HG02759 (cell line): ENCODE data around the gene INPP5D.

Experiments
- ATAC-seq: cut with Tn5 transposase; IDR thresholded peaks from one replicate; pipeline ENCODE4 v1.9.1; 2021; ENCODE audit warnings: mild to moderate bottlenecking, moderate library complexity; ENCODE audit not compliant: unreplicated experiment

The INPP5D gene

DNA sequence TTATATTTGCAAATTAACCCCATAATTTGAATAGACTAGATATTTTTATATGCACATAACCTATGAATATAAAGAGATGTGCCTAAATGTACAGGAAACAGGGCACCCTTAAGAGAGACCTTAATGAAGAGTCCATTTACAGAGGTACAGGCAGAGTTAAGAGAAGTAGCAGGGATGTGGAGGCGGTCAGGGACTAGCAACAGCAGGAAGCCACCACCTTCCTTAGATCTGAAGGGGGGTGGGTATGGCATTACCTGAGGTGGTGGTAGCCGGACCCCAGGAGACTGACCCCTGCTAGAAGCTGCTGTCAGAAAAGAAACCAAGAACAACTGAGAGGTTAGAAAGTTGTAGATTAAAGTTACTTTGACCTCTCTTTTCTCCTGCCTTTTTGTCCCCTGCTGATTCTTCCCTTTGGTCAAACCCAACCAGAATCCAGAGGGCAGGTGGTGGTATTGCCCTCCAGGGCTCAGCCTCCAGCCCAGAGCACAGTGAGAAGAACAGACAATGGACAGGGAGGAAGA is 166.4 kb downstream of the INPP5D start:
- ATAC-seq: no peak

DNA sequence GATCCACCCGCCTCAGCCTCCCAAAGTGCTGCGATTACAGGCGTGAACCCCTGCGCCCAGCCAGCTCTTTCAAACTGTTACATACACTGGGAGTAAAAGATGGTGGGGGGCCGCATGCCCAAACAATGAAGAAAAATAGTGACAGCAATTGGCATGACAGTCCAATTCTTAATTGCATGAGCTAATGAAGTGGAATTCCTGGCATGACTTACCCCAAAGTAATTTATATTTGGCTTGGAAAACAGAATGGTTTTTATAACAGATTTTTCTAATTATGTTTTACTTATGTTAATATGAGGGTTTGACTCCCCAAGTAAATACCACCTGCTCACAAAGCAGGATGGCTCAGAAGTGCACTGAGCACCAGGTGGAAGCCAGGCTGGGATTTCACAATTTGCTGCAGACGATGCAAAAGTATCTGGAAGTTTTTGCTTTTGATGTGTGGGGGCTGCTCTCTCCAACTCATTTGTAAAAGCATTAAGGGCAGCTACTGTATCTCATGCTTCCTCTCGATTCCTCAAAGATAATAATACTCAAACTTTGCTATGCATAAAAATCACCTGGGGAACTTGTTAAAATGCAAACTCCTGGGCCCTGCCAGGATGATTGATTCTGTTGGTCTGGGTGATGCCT is 167.3 kb downstream of the INPP5D start:
- ATAC-seq: no peak

DNA sequence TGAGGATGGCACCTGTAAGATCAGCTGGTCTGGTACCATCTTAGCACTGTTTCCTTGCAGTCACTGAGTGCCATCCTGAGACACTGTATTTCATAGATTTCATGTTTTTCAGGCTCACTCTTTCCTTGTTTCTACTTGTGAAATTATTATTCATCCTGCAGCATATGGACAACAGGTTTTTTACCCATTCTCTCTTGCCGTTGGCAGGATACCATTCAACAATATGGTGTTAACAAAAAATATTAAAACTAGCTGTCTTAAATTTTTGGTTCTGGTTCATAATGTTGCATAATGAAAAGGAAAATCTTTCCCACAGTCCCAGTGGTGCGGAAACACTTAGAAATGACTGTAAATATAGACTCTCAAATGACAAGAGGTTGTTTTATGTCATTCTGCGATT is 168.2 kb downstream of the INPP5D start:
- no peak for ATAC-seq

DNA sequence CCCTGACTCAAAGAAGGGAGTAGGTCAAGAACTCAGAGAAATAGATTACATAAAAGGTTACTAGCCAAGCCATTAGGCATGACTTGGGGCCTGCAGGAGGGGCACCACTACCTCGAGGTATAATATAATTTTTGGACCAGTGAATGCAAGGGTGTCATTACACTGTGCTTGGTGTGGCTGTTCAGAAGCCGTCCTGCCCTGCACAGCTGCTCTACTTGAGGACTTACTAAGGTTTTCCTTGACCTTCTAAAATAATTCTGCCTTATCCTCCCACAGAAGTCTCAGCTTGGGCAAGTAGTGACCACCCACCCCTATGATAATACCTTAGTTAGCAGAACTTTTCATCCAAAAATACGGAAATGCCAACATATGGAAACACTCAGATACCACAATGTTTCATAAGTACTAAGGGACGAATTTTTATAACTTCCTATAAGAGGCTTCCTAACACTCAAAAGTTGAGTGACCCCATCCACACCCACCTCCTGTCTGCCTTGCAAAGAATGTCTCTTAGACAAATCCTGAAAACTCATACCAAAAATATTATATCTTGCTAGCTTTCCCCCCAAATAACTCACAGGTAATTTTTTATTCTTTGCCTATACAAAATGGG is 173.6 kb downstream of the INPP5D start:
- no peak for ATAC-seq

DNA sequence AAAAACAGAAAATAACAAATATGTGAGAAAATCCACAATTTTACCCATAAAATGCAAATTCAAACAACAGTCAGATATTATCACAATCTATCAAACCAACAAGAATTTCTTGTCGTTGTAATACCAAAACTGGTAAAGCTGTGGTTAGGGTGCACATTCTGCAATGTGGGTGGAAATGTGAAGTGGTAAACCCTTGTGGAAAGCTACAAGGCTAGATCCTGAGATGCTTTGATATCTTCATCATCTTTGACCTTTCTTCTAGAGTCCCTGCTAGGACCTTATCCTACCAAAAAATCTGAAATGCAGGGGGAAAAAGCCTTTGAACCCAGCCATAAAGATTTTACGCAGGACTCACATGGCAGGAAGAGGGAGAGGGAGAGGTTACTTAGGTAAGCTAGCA is 174.1 kb downstream of the INPP5D start:
- ATAC-seq: no peak

DNA sequence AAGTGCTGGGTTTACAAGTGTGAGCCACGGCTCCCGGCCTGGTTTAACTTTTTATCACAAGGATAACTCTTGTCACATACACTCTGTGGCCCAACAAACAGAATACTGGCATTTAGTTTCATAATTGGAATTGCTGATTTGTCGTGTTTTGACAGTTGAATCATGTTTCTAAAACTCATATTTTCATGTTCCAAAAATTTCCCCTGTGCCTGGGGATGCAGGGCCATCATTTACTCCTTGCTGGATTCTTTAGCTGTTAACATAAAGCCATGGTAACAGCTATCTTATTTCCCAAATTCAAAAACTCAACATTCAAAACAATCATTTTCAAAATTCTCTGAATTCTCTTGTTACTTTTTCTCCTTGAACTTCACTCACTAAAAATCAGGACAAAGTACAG is 174.9 kb downstream of the INPP5D start:
- ATAC-seq: no peak

DNA sequence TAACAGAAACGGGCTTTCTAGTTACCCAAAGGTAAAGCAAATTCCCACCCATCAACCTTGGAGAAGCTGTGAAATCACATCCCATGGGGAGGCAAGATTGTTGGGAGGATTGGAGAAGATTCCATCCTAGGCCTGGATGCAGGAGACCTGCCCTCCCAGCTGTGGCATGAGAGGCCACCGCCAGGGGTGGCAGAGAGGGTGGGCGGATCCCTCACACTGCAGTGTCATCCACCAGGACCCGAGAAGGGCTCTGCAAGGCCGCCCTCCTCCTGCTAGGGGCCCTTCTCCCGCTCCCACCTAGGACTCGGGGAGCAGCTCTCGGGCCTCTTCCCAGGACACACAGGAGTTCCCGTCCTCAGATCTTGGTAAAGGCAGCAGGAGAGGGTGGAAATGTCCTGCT is 175.8 kb downstream of the INPP5D start:
- ATAC-seq: no peak

DNA sequence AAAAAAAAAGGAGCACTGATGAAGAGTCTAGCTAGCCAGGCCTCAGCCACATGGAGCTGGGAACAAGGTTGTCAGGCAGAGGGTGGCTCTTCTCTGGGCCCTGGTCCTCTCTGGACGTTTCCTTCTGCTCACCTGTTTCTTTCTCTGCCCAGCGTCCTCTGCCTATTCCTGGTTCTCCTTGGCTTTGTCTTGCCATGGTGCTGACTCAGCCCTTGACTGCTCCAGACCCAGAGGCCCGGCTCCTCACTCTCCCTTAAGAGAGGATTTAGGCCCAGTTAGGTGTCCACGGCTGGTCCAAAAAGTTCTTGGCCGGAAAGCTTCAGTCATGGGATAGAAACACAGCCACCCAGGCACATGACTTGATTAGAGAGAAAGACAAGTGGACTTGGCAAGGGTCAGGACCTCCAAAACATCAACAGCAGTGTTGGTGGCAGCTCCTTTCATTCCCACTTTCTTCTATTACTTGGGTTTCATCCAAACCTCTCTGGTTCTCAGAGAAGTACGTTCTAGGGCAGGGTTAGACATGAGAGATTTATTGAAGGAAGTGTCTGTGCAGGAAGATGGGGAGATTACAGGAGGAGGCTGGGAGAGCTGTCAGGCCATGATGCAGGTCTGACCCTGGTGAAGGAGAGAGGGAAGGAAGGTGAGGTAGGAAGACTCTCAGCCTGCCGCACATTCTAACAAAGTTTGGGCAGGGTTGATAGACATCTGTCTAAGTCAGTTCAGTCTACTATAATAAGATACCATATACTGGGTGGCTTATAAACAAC is 176.9 kb downstream of the INPP5D start:
- ATAC-seq: no peak

DNA sequence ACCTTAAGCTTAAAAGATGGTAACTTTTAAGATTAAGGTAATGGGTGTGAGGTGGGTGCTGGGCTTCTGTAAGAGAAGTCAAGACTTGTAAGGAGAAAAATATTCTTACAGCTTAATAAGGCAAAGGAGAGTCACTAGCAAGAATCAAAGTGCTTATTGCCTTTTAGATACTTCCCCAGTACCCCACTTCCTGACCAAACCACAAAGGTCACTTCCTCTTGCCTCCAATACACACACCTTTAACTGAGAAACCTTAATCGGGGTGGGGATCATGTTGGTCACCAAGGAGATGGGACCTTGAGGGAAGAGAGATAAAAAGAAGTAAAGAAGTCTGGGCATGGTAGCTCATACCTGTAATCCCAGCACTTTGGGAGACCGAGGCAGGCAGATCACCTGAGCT is 180.8 kb downstream of the INPP5D start:
- ATAC-seq: peak; percentile 55

DNA sequence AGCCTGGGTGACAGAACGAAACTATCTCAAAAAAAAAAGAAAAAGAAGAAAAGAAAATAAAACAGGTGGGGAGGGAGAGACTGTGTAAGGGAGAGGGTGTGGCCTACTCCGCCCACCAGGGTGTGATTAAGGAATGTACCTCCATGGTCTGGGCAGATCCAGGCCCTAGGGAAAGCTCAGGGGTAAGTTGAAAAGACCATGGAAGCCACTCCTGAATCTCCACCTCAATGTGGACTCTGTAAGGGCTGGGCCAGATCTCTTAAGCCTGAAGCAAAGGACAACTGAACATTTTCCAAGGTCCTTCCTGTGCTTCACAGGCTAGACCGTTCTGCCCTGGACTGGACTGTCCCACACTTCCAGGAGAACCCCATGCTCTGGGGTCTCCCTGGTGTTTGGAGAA is 181.7 kb downstream of the INPP5D start:
- ATAC-seq: no peak

DNA sequence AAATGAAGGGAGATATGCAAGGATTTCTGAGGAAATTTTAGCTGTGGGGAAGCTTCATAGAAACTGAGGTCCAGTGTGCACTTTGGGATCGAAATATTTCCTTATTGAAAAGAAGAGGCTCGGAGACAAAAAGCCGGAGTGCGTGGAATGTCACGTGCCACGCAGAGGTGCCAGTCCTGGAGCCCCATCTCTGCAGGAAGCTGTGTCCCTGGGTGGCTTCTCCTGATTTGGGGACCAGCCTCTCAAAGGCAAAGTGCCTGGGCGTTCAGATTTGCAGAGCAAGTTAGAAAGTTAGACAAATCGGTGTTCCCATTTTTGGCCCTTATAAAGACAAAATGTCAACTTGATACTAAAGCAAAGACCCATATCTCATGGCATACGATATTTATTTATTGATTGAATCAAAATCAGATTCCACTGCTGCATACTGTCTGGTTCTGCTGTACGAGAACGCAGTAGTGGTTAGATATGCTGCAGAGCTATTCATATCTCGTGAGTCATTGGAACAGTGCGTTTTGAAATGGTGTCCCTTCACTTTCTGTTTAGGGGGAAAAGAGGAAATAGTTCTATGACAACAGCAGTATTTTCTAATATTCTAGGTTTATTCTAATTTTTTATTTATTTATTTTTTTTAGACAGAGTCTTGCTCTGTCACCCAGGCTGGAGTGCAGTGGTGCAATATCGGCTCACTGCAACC is 182.2 kb downstream of the INPP5D start:
- ATAC-seq: no peak

DNA sequence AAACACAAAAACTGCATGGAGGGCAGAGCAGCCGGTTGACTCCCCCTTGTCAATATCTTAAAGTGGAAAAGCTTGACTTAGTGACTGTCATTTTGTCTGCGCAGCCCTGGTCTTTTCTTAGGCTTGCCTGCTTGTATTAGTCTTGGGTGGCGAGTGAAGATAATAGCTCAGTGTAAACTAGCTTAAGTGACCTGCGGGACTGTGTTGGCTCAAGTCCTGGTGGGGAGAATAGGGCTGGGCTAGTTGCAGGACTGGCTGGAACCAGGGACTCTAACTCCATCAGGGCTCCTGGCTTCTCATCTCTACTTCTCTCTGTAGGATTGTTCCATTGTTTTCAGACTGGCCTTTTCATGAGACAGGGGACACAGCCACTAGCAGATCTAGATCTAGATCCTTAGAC is 183.2 kb downstream of the INPP5D start:
- no peak for ATAC-seq

DNA sequence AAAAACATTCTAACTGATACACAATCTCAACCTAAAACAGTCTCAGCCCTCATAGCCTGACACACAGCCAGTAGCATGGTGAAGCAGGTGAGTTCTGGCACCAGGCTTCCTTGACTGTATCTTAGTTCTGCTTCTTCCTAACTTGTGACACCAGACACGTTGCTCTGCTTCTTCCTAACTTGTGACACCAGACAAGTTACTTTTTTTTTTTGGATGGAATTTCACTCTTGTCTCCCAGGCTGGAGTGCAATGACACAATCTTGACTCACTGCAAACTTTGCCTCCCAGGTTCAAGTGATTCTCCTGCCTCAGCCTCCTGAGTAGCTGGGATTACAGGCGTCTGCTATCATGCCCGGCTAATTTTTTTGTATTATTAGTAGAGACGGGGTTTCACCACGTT is 184.7 kb downstream of the INPP5D start:
- no peak for ATAC-seq

DNA sequence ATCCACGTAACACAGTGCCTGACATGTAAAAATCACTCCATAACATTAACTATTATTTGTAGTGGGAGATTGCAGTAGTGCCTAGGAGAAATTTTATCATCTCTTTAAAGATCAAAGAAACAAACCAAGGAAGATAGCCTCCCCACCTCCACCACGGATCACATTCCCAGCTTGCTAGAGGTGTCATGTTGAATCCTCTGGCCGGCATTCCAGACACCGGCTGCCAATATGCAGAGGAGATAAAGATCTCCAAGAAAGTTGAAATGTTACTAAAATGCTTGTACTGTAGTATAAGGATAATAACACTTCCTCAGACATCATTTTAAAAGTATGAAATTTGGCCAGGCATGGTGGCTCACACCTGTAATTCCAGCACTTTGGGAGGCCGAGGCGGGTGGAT is 185.3 kb downstream of the INPP5D start:
- no peak for ATAC-seq

DNA sequence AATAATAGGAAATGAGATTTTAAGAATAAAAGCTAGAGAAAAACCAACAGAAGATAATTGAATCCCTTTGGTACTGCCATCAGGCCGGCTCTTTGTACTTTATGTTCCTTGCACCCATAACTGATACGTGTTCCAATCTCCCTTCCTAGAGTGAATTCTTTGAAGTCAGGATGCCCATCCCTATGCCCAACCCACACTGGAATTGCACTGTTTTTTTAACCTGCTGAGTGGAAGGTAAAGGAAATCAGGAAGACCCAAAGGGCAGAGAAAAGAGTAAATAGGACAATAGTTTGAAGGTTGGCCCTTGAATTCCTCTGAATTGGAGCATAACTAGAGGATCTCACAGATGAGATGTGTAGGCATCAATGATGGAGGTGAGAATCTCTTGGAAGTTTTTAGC is 187.0 kb downstream of the INPP5D start:
- ATAC-seq: no peak

DNA sequence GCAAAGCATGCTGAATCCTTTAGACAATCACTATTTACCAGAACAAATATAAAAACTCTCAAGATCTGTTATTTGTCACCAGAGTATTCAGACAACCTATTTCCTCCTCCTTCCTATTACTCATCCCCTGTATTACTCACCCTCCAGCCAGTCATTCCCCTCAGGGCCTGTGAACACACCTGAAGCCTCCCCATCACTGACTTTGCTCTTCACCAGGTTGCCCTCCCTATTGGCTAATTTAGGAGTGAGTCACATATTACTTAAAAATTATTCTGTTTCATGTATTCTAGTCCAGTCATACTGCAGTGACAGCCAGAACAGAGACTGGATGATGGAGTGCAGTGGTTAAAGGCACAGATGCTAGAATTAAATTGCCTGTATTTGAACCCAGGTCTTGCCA is 187.6 kb downstream of the INPP5D start:
- no peak for ATAC-seq

DNA sequence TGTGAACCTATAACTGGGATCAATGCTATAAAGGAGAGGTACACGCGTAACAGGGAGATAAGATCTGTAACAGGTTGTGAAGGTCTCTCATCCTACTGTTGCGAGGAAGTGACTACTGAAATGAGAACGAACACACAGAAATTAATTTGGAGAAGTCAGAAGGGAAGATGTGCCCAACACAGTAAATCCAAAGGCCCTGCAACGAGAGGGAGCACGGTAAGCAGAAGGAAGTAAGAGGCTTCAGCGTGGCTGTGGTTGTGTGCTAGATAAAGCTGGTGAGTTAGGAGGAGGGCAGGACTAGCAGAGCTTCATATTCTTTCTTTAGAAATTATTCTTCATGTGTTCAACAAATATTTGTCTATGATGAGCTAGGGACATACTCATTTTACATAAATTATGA is 188.9 kb downstream of the INPP5D start:
- ATAC-seq: no peak

DNA sequence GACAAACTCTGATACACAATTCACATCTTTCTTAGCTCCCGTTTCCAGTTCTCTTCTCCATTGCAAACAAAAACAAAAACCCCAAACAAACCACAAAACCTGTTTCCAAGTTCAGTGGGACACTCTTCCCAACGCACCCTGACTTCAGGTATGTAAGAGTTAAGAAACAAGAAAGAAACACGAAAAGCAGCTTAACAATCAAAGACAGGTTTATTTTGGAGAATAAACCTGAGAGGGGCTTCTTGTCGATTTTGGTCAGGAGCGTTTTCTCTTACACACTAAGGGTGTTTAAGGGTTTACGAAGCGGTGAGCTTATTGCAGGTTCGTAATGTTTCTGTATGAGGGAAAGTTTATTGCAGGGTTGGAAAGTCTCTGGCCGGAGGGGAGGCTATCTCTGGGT is 190.4 kb downstream of the INPP5D start:
- ATAC-seq: no peak

DNA sequence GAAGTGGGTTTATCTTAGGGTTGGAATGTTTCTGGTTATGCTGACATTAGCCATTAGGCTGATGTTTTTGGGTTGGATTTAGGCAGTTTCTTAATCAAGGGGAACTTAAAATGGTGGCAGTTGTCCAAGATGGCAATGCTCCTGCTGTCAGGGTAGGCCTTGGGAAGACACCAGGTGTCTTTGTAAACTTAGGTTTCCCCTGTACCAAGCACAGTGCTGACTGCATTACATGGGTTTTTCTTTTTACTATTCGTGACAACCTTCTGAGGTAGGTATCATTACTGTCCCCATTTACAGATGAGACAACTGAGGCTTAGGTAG is 190.8 kb downstream of the INPP5D start:
- ATAC-seq: no peak

DNA sequence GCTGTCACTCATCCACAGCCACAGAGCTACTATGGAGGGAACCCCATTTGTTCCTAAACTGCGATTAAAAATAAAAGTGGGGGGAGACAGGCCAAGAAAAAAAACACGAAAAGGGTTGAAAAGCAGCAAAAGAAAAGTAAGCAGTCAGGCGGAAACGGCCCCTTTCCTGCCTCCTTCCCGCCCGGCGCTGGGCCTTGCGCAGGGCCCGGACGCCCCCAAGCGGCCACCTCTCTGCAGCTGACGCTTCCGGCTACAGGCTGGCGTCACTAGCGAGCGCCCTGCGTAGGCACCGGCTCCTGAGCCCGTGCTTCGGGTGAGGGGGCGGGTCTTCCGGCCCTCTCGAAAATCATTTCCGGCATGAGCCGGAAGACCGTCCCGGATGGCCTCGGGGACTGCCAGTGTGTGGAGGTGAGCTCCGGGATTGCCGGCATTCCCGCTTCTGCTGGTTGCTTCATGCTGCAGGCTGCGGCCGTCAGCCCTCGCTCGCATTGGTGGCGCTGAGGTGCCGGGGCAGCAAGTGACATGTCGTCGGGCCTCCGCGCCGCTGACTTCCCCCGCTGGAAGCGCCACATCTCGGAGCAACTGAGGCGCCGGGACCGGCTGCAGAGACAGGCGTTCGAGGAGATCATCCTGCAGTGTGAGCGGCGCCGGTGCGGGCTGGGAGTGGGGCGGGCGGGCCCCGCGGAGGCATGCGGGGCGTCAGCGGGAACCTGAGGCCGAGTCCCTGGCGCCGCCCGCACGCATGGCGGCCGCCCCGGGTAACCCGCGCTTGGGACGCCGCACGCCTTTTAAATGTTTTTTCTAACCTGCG is 191.4 kb downstream of the INPP5D start, which contains the start of gene ATG16L1:
TSS of gene ATG16L1 (plus strand) at position 368 of the 811 bp plus-strand sequence. CDS start at position 523, 155 bp downstream.
- ATAC-seq: peak; percentile 94

DNA sequence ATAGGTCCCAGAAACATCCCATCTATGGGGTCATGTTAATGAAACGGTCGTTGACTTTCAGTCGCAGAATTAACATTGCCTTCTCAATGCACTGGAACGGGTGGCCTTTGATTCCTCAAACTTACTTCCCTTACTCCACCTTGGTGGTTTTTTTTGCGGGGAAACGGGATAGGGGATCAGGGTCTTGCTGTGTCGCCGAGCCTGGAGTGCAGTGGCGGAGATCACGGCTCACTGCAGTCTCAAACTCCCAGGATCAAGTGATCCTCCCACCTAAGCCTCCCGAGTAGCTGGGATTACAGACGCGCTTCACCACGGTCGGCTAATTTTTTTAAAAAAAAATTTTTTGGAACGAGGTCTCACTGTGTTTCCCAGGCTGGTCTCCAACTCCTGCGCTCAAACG is 192.1 kb downstream of the INPP5D start:
- ATAC-seq: no peak
